Esophagus squamous epithelium (tissue), 4 donors: ENCODE measurements around the gene INIP.

Experiments
- CTCF ChIP-seq, 6 experiments: fragments of 450-650 bp in 4 of 6; fragments of 200-600 bp in 2 of 6; sonication (generic) in 2 of 6; IDR thresholded peaks; one replicate each; pipeline ENCODE4 v1.5.1; 2016 to 2019; ENCODE audit warnings: antibody characterized with exemption in 6 of 6, mild to moderate bottlenecking in 4 of 6, moderate library complexity in 4 of 6
- POLR2A ChIP-seq, 4 donors: fragments of 450-650 bp; IDR thresholded peaks; one replicate each; pipeline ENCODE4 v1.6.1; 2017; ENCODE audit warnings: antibody characterized with exemption in 4 of 4, mild to moderate bottlenecking in 4 of 4, moderate library complexity in 3 of 4

DNA sequence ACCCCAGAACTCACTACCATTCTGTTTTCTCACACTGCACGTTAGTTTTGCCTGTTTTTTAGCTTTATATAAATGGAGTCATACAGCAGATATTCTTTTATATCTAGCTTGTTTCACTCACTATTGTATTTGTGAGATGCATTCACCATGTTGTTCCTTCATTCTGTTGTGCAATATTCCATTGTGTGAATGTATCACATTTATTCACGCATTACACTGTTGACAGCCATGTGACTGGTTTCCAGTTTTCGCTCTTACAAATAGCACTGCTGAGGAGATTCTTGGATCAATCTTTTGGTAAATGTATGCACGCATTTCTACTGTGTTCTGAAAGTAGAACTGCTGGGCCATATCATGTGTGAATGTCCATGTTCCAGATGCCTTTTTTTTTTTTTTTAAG lies 26.3 kb upstream of the INIP start:
- no peak for TF ChIP-seq CTCF (IDR thresholded peaks at IDR 0.05)
- no peak for TF ChIP-seq POLR2A (IDR thresholded peaks at IDR 0.05)
